NCI-H1930 (cell line): ENCODE data around the gene SH3GL1.
A peak's percentile ranks its signal among the peaks of the same experiment; 100 is the strongest.
"Not testable (repeated sequence)": the region's sequence is repeated elsewhere in the genome, so short reads cannot be mapped to it uniquely, and the experiment has no call there.

Experiments
- DNase-seq, 2 experiments: peaks; one replicate each; lab custom pipeline; 2025; lab: John Stamatoyannopoulos, UW

The SH3GL1 gene

GRCh38 chr19:4342615-4343369 is 57.6 kb downstream of the SH3GL1 start:
- DNase-seq = peak; percentile 97

GRCh38 chr19:4342314-4342614 is 58.1 kb downstream of the SH3GL1 start:
- DNase-seq = no peak

- DNase-seq = no peak
Observed at GRCh38 chr19:4338441-4339355, 61.6 kb downstream of the SH3GL1 start, which contains the start of gene STAP2. Gene STAP2 (minus strand): TSS chr19:4338827. CDS start chr19:4338753, 74 bp downstream.

- no peak for DNase-seq
Observed at GRCh38 chr19:4337906-4338440, 62.4 kb downstream of the SH3GL1 start.

GRCh38 chr19:4334929-4335570 is 65.3 kb downstream of the SH3GL1 start:
- DNase-seq = no peak

- DNase-seq = no peak
Observed at GRCh38 chr19:4329858-4330257, 70.5 kb downstream of the SH3GL1 start.

GRCh38 chr19:4328991-4329681 is 71.2 kb downstream of the SH3GL1 start:
- not testable (repeated sequence) for DNase-seq

- peak; percentile 86 to 92 for DNase-seq
Observed at GRCh38 chr19:4328243-4328990, 71.9 kb downstream of the SH3GL1 start.

DNA sequence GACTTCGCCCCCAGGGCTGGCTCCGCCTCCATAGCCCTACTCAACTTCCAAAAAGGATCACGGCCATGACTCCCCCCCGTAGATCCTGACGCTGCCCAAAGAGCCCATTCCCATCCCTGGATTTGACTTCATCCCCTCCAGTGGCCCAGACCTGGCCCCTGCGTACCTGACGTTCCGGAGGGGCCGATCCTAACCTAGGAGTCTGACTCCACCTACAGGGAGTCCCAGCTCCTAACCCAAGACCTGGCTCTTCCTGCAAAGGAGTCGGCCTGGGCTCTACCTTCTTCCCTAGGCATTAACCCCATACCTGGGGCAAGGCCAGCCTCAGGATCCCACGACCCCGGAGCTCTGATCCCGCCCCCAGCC is 72.5 kb downstream of the SH3GL1 start:
- DNase-seq = no peak

GRCh38 chr19:4327252-4327876 is 73.0 kb downstream of the SH3GL1 start:
- peak; percentile 48 to 64 for DNase-seq

GRCh38 chr19:4326837-4327251 is 73.5 kb downstream of the SH3GL1 start:
- DNase-seq = no peak

- no peak for DNase-seq
Observed at GRCh38 chr19:4326215-4326836, 74.0 kb downstream of the SH3GL1 start.

DNA sequence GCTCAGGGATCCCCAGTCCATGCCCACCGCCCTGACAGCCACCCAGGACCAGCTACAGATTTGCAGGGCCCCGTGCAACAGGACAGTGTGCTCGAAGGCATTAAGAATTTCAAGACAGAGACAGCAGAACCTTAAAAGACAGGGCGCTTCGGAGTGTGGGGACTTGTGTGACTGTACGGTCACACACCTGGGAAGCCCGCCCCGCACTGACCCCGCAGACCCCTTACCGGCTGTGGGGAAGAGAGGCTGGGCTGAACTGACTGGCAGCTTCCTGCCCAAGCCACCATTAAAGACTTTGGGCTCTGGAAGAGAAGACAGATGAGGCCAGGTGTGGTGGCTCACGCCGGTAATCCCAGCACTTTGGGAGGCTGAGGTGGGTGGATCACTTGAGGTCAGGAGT is 76.1 kb downstream of the SH3GL1 start:
- DNase-seq = no peak

GRCh38 chr19:4323692-4324091 is 76.7 kb downstream of the SH3GL1 start:
- no peak for DNase-seq

DNA sequence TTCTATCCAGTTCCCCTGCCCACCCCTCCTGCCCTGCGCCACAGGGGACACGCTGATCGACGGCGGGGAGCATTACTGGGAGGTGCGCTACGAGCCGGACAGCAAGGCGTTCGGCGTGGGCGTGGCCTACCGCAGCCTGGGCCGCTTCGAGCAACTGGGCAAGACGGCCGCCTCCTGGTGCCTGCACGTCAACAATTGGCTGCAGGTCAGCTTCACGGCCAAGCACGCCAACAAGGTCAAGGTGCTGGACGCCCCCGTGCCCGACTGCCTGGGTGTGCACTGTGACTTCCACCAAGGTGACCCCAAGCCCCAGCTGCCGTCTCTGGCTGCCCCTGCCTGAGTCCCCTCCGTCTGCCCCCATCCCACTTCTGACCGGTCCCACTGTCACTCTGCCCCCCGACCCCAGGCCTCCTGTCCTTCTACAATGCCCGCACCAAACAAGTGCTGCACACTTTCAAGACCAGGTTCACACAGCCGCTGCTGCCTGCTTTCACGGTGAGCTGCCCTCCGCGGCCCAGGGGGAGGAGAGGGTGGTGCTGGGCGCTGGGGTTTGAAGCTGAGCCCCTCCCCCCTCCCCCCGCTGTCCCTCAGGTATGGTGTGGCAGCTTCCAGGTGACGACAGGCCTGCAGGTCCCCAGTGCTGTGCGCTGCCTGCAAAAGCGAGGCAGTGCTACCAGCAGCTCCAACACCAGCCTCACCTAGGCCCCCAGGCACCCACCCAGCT is 77.2 kb downstream of the SH3GL1 start:
- DNase-seq = no peak

DNA sequence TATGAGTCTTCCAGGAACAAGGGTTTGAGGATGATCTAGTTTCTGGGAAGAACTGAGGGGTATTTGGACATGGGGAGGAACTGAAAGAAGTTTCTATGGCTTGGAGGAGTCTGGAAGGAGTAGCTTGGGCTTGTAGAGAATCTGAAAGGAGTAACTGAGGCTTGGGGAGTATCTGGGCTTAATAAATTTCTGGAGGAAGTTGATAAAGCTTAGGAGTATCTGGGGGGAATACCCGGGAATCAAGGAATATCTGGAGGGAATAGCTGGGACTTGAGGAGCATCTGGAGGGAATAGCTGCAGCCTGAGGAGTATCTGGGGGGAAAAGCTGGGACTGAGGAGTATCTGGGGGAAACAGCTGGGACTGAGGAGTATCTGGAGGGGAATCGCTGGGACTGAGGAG is 79.9 kb downstream of the SH3GL1 start:
- DNase-seq = no peak

GRCh38 chr19:4319067-4319718 is 81.2 kb downstream of the SH3GL1 start:
- DNase-seq = no peak

- DNase-seq = no peak
Observed at GRCh38 chr19:4318460-4318859, 81.9 kb downstream of the SH3GL1 start.

DNA sequence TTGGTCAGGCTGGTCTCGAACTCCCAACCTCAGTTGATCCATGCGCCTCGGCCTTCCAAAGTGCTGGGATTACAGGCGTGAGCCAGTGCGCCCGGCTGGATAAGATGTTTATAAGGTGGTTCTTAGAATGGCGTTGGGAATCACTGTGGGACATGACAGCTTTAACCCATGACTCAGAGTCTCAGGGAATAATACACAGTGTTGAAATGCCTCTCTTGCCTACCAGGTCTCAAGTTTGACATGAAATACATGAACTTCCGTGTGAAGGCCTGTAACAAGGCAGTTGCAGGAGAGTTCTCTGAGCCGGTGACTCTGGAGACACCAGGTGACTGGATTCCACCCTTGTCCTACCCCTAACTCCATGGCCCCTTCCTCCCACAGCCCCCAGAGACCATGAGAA is 83.4 kb downstream of the SH3GL1 start:
- DNase-seq = no peak
